ENCODE measurements around the gene ANKRD2. TPM values are rescaled to one million over a fixed set of nuclear protein-coding genes. Genes with fewer than 3 reads are reported as not detected.

Gene ANKRD2
- total and polyA plus RNA-seq, 4 donors, result 1.2 to 3.1 (median 3.0) TPM; not detected in 1

DNA sequence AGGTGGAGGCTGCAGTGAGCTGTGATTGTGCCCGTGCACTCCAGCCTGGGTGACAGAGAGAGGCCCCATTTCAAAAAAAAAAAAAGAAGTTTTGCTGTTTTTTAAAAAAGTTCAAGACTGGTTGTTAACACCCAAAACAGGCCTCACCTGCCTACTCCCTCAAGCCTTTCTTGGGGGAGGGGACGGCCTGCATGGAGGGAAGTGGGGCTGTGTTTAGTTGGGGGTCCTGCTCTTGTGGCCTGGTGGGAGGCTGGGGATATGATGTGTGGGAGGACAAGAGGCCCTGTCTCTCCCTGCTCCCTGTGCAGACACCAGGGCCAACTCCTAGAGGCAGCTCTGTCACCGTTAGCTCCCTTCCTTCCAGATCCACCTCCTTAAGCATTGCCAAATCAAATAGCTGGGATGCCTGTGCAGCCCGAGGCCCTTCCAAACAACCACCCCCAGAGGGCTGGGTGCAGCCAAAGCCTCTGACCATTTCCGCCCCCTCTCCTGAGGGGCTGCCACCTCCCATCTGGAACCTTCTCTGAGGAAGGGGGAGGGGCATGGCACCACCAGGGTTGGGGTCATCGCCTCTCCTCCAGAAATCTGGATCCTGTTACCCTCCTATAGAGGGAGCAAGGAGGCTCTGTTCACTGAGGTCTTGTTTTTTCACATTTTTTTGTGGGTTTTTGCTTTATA lies 32.9 kb upstream of the ANKRD2 start:
- DNase-seq (peak; percentile 58 to 76 (median 62)), ATAC-seq (ENCODE audit: insufficient read depth, low FRiP score) (no peak)
- TF ChIP-seq, protein P1, sequence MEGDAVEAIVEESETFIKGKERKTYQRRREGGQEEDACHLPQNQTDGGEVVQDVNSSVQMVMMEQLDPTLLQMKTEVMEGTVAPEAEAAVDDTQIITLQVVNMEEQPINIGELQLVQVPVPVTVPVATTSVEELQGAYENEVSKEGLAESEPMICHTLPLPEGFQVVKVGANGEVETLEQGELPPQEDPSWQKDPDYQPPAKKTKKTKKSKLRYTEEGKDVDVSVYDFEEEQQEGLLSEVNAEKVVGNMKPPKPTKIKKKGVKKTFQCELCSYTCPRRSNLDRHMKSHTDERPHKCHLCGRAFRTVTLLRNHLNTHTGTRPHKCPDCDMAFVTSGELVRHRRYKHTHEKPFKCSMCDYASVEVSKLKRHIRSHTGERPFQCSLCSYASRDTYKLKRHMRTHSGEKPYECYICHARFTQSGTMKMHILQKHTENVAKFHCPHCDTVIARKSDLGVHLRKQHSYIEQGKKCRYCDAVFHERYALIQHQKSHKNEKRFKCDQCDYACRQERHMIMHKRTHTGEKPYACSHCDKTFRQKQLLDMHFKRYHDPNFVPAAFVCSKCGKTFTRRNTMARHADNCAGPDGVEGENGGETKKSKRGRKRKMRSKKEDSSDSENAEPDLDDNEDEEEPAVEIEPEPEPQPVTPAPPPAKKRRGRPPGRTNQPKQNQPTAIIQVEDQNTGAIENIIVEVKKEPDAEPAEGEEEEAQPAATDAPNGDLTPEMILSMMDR (IDR thresholded peaks at IDR 0.05; ENCODE audit: control extremely low read depth, extremely low read depth), result no peak

DNA sequence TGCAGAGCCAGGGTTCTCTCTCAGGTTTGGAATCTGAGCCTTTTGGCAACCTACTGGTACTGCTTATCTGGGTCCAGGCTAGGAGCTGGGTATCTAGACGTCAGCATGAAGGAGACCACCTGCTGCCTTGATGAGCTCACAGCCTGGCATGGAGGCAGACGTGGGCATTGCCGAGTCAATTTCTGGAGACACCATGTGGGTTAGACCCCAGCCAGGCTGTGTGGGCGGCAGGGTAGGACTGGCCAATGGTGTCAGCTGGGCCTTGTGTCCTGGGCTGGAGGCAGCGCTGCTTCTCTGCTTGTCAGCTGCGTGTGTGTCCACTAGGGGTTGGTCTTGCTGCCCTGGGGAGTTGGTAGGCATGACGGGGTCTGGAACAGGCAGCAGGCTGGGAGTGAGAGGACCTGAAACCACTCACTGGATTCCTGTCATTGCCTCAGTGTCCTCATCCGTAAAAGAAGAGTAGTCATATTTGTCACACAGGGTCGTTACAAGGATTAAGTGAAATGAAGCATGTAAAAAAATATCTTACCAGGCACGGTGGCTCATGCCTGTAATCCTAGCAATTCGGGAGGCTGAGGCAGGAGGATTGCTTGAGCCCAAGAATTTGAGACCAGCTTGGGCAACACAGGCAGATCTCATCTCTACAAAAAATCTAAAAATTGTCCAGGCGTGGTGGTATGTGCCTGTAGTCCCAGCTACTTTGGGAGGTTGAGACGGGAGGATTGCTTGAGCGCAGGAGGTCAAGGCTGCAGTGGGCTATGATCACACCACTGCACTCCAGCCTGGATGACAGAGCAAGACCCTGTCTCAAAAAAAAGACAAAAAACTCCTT lies 31.7 kb upstream of the ANKRD2 start:
- no peak overlapping the region for H3K9ac ChIP-seq (ENCODE audit: insufficient read depth in 1 of 2, low read length in 2 of 2)
- no peaks in the 10 kb centered on the region for H3K9me3 ChIP-seq (ENCODE audit: control insufficient read depth in 4 of 4, insufficient read depth in 3 of 4, low read length in 3 of 4)
- H3K4me1 ChIP-seq (ENCODE audit: control insufficient read depth in 5 of 5, insufficient read depth in 5 of 5, low read length in 5 of 5), result peaks cover 2 to 25% (median 24%) of the 10 kb centered on the region in 5 donors
- H3K4me3 ChIP-seq, result no peak overlapping the region
- ATAC-seq (ENCODE audit: insufficient read depth, low FRiP score) (no peak), DNase-seq (no peak)
- no peaks in the 10 kb centered on the region for H3K27me3 ChIP-seq (ENCODE audit: control insufficient read depth in 3 of 3, insufficient read depth in 3 of 3, low read length in 2 of 3)
- whole genome bisulfite sequencing, 2 donors, result 90 to 92% methylated on average over 14 of the region's 14 CpGs
- H3K36me3 ChIP-seq (ENCODE audit: control insufficient read depth in 4 of 4, insufficient read depth in 4 of 4, low read length in 4 of 4), result no peaks in the 10 kb centered on the region
- TF ChIP-seq, protein P1 (IDR thresholded peaks at IDR 0.05; ENCODE audit: control extremely low read depth, extremely low read depth), result no peak
- H3K27ac ChIP-seq (ENCODE audit: low read depth in 1 of 2, low read length in 1 of 2), result peak overlapping the region in 1 of 2 donors; percentile 18

More for the DNA sequence above, 32.9 kb upstream of the ANKRD2 start:
- no peaks in the 10 kb centered on the region for H3K9me3 ChIP-seq (ENCODE audit: control insufficient read depth in 4 of 4, insufficient read depth in 3 of 4, low read length in 3 of 4)
- no peak overlapping the region for H3K9ac ChIP-seq (ENCODE audit: insufficient read depth in 1 of 2, low read length in 2 of 2)
- H3K36me3 ChIP-seq (ENCODE audit: control insufficient read depth in 4 of 4, insufficient read depth in 4 of 4, low read length in 4 of 4), result no peaks in the 10 kb centered on the region
- no peaks in the 10 kb centered on the region for H3K27me3 ChIP-seq (ENCODE audit: control insufficient read depth in 3 of 3, insufficient read depth in 3 of 3, low read length in 2 of 3)
- H3K4me3 ChIP-seq, result no peak overlapping the region
- WGBS, 2 donors, result 60 to 65% methylated on average over 6 of the region's 6 CpGs
- no peak overlapping the region for H3K27ac ChIP-seq (ENCODE audit: low read depth in 1 of 2, low read length in 1 of 2)
- peaks cover 2 to 24% (median 20%) of the 10 kb centered on the region in 5 donors for H3K4me1 ChIP-seq (ENCODE audit: control insufficient read depth in 5 of 5, insufficient read depth in 5 of 5, low read length in 5 of 5)

DNA sequence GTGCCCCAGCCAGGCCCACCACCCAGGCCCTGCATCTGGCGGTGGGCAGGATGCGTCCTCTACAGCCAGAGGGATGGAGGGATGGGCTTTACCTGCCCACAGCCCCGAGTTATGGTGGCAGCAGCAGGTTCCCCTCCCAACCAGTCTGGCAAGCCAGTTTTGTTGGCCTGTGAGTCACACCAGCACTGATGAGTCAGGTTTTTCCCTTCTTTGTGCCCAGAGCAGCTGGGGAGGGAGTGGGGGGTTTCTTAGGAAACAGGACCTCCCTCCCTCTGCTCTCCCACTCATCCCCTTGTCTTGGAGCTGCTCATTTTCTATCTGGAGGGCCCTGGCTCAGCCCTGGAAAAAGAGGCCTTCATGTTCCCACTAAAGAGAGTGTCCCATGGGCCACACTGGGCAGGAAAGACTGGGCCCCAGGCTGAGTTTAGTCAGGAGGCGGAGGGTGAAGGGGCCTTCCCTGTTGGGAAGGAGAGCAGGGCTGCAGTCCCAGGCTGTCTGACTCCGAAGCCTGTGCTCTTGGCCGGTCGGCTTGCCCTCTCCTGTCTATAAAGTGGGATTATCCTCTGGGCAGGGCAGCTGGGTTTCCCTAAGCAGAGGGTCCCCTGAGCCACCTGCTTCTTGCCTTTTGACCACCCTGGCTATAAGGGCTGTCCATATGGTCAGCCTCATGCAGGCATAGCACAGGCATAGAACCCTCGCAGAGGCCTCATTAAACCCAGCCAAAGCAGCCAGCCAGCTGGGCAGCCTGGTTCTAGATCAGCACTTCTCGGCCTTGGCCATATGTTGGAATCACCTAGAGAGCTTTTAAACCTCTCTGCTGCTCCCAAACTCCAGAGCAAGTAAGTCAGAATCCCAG lies 30.2 kb upstream of the ANKRD2 start:
- DNase-seq, result peak in 2 of 3 donors; percentile 16 to 50
- peak; percentile 76 for ATAC-seq (ENCODE audit: insufficient read depth, low FRiP score)
- TF ChIP-seq, protein P1 (IDR thresholded peaks at IDR 0.05; ENCODE audit: control extremely low read depth, extremely low read depth), result no peak
- WGBS, 2 donors, result 72 to 80% methylated on average over 9 of the region's 9 CpGs
- H3K4me3 ChIP-seq, result no peak overlapping the region
- H3K36me3 ChIP-seq (ENCODE audit: control insufficient read depth in 4 of 4, insufficient read depth in 4 of 4, low read length in 4 of 4), result no peaks in the 10 kb centered on the region
- no peaks in the 10 kb centered on the region for H3K9me3 ChIP-seq (ENCODE audit: control insufficient read depth in 4 of 4, insufficient read depth in 3 of 4, low read length in 3 of 4)
- H3K4me1 ChIP-seq (ENCODE audit: control insufficient read depth in 5 of 5, insufficient read depth in 5 of 5, low read length in 5 of 5), result peaks cover 2 to 25% (median 24%) of the 10 kb centered on the region in 5 donors
- no peak overlapping the region for H3K9ac ChIP-seq (ENCODE audit: insufficient read depth in 1 of 2, low read length in 2 of 2)
- H3K27ac ChIP-seq (ENCODE audit: low read depth in 1 of 2, low read length in 1 of 2), result peak overlapping the region; percentile 94 to 95
- no peaks in the 10 kb centered on the region for H3K27me3 ChIP-seq (ENCODE audit: control insufficient read depth in 3 of 3, insufficient read depth in 3 of 3, low read length in 2 of 3)
